RWPE1 (cell line): ENCODE data around the gene MECP2.

Source experiments
- CTCF ChIA-PET: fragments of 350-600 bp; sonication (Branson Sonifier 250); formaldehyde crosslinking; extraction: SDS; loops from one replicate; lab custom pipeline; 2021; lab: Yijun Ruan, JAX
- POLR2A ChIA-PET: fragments of 400-600 bp; formaldehyde crosslinking; extraction: SDS; loops from one replicate; lab custom pipeline; 2020; ENCODE audit warnings: antibody characterized with exemption; ENCODE audit not compliant: low non-redundant PET; lab: Yijun Ruan, JAX
- DNase-seq: peaks from one replicate; pipeline ENCODE4 v3.0.0; 2012; ENCODE audit warnings: low spot score
- H3K27ac ChIP-seq: fragments of 450-650 bp; 2 replicates; pipeline ENCODE4 v1.5.1; 2017
- CTCF ChIP-seq: fragments of 450-650 bp; conservative IDR thresholded peaks from 2 replicates; pipeline ENCODE4 v1.5.1; 2017; ENCODE audit warnings: low read depth, mild to moderate bottlenecking

The MECP2 gene

GRCh38 chrX:154125391-154126040 lies 28.0 kb upstream of the MECP2 start:
- ChIA-PET POLR2A (no interaction called here), CTCF (no interaction called here)
- no peak overlapping the region for H3K27ac ChIP-seq
- TF ChIP-seq CTCF = no peak
- no peak for DNase-seq

GRCh38 chrX:154123241-154124219 lies 26.0 kb upstream of the MECP2 start:
- ChIA-PET CTCF (no interaction called here), POLR2A (no interaction called here)
- TF ChIP-seq CTCF = no peak
- DNase-seq = no peak
- H3K27ac ChIP-seq = no peak overlapping the region

GRCh38 chrX:154121961-154122360 lies 24.4 kb upstream of the MECP2 start:
- DNase-seq = no peak
- H3K27ac ChIP-seq = no peak overlapping the region
- ChIA-PET POLR2A (no interaction called here), CTCF (no interaction called here)
- TF ChIP-seq CTCF = no peak

GRCh38 chrX:154121207-154121606 lies 23.7 kb upstream of the MECP2 start:
- ChIA-PET POLR2A (no interaction called here), CTCF (no interaction called here)
- no peak for TF ChIP-seq CTCF
- H3K27ac ChIP-seq = no peak overlapping the region
- DNase-seq = no peak

- no peak for TF ChIP-seq CTCF
- ChIA-PET CTCF (no interaction called here), POLR2A (no interaction called here)
- no peak overlapping the region for H3K27ac ChIP-seq
- DNase-seq = no peak
Observed at GRCh38 chrX:154120567-154120966, 23.1 kb upstream of the MECP2 start.

- no peak for DNase-seq
- no peak for TF ChIP-seq CTCF
- CTCF ChIA-PET = no interaction called here
- no peak overlapping the region for H3K27ac ChIP-seq
- POLR2A ChIA-PET = no interaction called here
Observed at GRCh38 chrX:154117566-154117965, 20.0 kb upstream of the MECP2 start.
